MM.1S (cell line): Measurements from ENCODE around the gene CLDN6.
A peak's percentile ranks its signal among the peaks of the same experiment; 100 is the strongest.

Source experiments
- DNase-seq: peaks from one replicate; pipeline ENCODE4 v3.0.0-alpha.2; 2015
- H2AFZ ChIP-seq: fragments of 300-600 bp; sonication (generic); 2 replicates; pipeline ENCODE4 v1.6.0; 2016; ENCODE audit warnings: antibody characterized with exemption, low read length
- H3F3A ChIP-seq: fragments of 300-600 bp; sonication (generic); 2 replicates; pipeline ENCODE4 v1.6.1; 2016; ENCODE audit warnings: mild to moderate bottlenecking, antibody characterized with exemption, low read length, moderate library complexity, mixed read lengths; ENCODE audit not compliant: insufficient read depth
- H3K27ac ChIP-seq: fragments of 300-600 bp; sonication (generic); 2 replicates; pipeline ENCODE4 v1.5.1; 2016; ENCODE audit warnings: mild to moderate bottlenecking, low read length
- H3K27me3 ChIP-seq: fragments of 300-600 bp; sonication (generic); replicated peaks from 2 replicates; pipeline ENCODE4 v1.6.0; 2016; ENCODE audit warnings: low read length; ENCODE audit not compliant: insufficient read depth
- H3K36me3 ChIP-seq: fragments of 300-600 bp; sonication (generic); replicated peaks from 2 replicates; pipeline ENCODE4 v1.6.1; 2016; ENCODE audit warnings: mild to moderate bottlenecking, low read length, mixed read lengths; ENCODE audit not compliant: insufficient read depth
- H3K4me1 ChIP-seq: fragments of 300-600 bp; sonication (generic); 2 replicates; pipeline ENCODE4 v1.6.1; 2016; ENCODE audit warnings: low read length, mixed read lengths
- H3K4me2 ChIP-seq: fragments of 300-600 bp; sonication (generic); 2 replicates; pipeline ENCODE4 v1.6.0; 2016; ENCODE audit warnings: low read depth, low read length
- H3K4me3 ChIP-seq: fragments of 300-600 bp; sonication (generic); 2 replicates; pipeline ENCODE4 v1.5.1; 2016; ENCODE audit warnings: low read length, mixed read lengths
- H3K79me2 ChIP-seq: fragments of 300-600 bp; sonication (generic); 2 replicates; pipeline ENCODE4 v1.6.1; 2016; ENCODE audit warnings: mixed run types, low read length, mixed read lengths
- H3K9ac ChIP-seq: fragments of 300-600 bp; sonication (generic); 2 replicates; pipeline ENCODE4 v1.6.1; 2016; ENCODE audit warnings: low read length, mixed read lengths
- H3K9me2 ChIP-seq: fragments of 300-600 bp; sonication (generic); replicated peaks from 2 replicates; pipeline ENCODE4 v1.6.1; 2016; ENCODE audit warnings: mild to moderate bottlenecking, low read length, mixed read lengths; ENCODE audit not compliant: insufficient read depth
- H3K9me3 ChIP-seq: fragments of 300-600 bp; sonication (generic); replicated peaks from 2 replicates; pipeline ENCODE4 v1.6.1; 2016; ENCODE audit warnings: mild to moderate bottlenecking, low read length, mixed read lengths; ENCODE audit not compliant: insufficient read depth
- H4K20me1 ChIP-seq: fragments of 300-600 bp; sonication (generic); 2 replicates; pipeline ENCODE4 v1.6.1; 2016; ENCODE audit warnings: mild to moderate bottlenecking, low read length, moderate library complexity, mixed read lengths; ENCODE audit not compliant: insufficient read depth
- EZH2 ChIP-seq: fragments of 300-600 bp; sonication (generic); optimal IDR thresholded peaks from 2 replicates; pipeline ENCODE3; 2017; ENCODE audit warnings: low read depth, mild to moderate bottlenecking, antibody characterized with exemption, low read length, mixed read lengths
- EZH2phosphoT487 ChIP-seq: fragments of 300-600 bp; sonication (generic); IDR thresholded peaks from 2 replicates; pipeline ENCODE4 v1.6.1; 2018; ENCODE audit warnings: antibody characterized with exemption, low read length
- TF ChIP-seq, protein P1 (sequence below): fragments of 300-600 bp; sonication (generic); IDR thresholded peaks from 2 replicates; pipeline ENCODE4 v1.5.1; 2016; ENCODE audit warnings: antibody characterized with exemption, low read length, mixed read lengths

The CLDN6 gene

DNA sequence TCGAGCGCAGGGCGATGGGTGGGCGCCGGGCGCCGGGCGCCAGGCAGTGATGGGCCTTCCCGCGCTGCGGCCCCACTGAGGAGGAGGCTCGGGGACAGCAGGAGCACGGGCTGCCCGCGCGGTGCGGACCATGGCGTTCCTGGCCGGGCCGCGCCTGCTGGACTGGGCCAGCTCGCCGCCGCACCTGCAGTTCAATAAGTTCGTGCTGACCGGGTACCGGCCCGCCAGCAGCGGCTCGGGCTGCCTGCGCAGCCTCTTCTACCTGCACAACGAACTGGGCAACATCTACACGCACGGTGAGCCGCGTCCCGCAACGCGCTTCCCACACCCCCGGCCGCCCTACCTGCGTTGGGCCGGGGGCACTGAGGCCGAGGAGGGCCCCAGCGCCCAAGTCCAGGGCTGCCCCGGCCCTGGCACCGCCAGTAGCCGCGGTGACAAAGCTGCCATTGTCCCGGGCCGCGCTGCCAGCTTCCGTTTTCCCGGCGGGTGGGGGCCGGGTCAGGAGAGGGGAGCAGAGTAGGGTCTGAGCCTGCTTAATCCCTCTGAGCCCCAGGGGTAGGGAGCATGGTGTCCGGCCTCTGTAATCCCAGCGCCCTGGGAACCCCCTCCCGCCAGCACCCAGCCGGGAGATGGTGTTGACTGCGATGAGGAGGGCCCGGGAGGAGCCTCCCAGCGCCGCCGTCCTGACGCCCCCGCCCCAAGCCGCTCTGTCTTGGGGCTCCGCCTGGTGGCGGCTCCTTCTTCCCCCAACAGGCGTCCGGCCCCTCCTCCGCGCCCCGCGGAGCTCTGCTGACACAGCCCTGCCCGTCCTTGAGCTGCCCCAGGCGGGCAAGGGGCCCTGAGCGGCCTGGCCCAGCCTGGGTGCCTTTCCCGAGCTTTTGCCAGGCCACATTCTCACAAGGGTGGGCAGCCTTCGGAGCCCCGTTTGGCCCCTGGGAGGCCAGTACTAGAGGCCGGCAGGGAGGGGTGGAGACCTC lies 48.1 kb downstream of the CLDN6 start:
- TF ChIP-seq, protein P1, sequence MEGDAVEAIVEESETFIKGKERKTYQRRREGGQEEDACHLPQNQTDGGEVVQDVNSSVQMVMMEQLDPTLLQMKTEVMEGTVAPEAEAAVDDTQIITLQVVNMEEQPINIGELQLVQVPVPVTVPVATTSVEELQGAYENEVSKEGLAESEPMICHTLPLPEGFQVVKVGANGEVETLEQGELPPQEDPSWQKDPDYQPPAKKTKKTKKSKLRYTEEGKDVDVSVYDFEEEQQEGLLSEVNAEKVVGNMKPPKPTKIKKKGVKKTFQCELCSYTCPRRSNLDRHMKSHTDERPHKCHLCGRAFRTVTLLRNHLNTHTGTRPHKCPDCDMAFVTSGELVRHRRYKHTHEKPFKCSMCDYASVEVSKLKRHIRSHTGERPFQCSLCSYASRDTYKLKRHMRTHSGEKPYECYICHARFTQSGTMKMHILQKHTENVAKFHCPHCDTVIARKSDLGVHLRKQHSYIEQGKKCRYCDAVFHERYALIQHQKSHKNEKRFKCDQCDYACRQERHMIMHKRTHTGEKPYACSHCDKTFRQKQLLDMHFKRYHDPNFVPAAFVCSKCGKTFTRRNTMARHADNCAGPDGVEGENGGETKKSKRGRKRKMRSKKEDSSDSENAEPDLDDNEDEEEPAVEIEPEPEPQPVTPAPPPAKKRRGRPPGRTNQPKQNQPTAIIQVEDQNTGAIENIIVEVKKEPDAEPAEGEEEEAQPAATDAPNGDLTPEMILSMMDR = peak; percentile 57
- TF ChIP-seq EZH2 = no peak
- peaks cover 13% of the 10 kb centered on the region for H3K4me1 ChIP-seq
- peak overlapping the region; percentile 66 for H3K27ac ChIP-seq
- H3K9me3 ChIP-seq = no peaks in the 10 kb centered on the region
- peaks cover under 1% of the 10 kb centered on the region for H3K27me3 ChIP-seq
- peak overlapping the region; percentile 86 for H3K4me2 ChIP-seq
- peak overlapping the region; percentile 67 for H2AFZ ChIP-seq
- H3K36me3 ChIP-seq = no peaks in the 10 kb centered on the region; the same call in 1 of the 2 replicates
- H3K4me3 ChIP-seq = peak overlapping the region; percentile 100
- peak overlapping the region; percentile 94 for H3K9ac ChIP-seq
- no peaks in the 10 kb centered on the region for H3K9me2 ChIP-seq
- H4K20me1 ChIP-seq = no peaks in the 10 kb centered on the region
- H3K79me2 ChIP-seq = peaks cover 33% of the 10 kb centered on the region
- H3F3A ChIP-seq = peaks cover 20% of the 10 kb centered on the region; the same call in 1 of the 2 replicates
- peak; percentile 89 for DNase-seq

- Histone ChIP-seq H3K4me2 (peak within 1 kb of the TSS; percentile 97), H4K20me1 (no peaks in the 10 kb centered on the region), H3K79me2 (peaks cover 33% of the 10 kb centered on the region), H3K27me3 (peaks cover 10% of the 10 kb centered on the region), H3K9ac (peak within 1 kb of the TSS; percentile 94), H3F3A (peaks cover 20% of the 10 kb centered on the region; the same call in 1 of the 2 replicates), H3K27ac (peak within 1 kb of the TSS; percentile 66), H3K4me3 (peak within 1 kb of the TSS; percentile 100), H3K9me2 (no peaks in the 10 kb centered on the region), H3K36me3 (no peaks in the 10 kb centered on the region; the same call in 1 of the 2 replicates), H3K4me1 (peaks cover 13% of the 10 kb centered on the region), H3K9me3 (no peaks in the 10 kb centered on the region), H2AFZ (peak within 1 kb of the TSS; percentile 67)
- TF ChIP-seq EZH2 = no peak
- TF ChIP-seq, protein P1 = no peak
- TF ChIP-seq EZH2phosphoT487 = no peak
- DNase-seq = peak; percentile 93
Observed at GRCh38 chr16:2968738-2969544, 49.0 kb downstream of the CLDN6 start, which contains the start of gene PAQR4. TSS of gene PAQR4 (plus strand) at chr16:2969348. CDS start at chr16:2969675, 327 bp downstream.

DNA sequence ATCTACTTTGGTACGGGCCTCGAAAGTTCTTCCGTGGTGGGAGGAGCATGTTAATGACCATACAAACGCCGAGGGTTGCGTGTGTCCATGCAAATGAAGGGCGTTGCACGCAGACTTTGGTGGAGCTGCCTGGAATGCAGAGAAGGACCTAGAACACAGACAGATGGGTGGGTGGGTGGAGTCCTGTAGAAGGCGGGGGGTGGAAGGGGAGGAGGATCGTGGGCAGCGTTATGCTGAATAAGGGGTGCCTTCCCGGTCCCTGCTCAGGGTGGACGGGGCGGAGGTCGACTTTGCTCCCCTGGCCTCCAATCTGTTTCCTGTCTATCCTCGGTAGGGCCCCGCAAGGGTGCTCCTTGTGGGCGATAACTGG lies 49.6 kb downstream of the CLDN6 start:
- Histone ChIP-seq H3K4me2 (peak overlapping the region; percentile 97), H3K79me2 (peaks cover 33% of the 10 kb centered on the region), H4K20me1 (no peaks in the 10 kb centered on the region), H3K4me1 (peaks cover 13% of the 10 kb centered on the region), H3K27me3 (peaks cover 15% of the 10 kb centered on the region), H2AFZ (peak overlapping the region; percentile 52), H3K9me2 (no peaks in the 10 kb centered on the region), H3K27ac (peak overlapping the region; percentile 17; the same call in 1 of the 2 replicates), H3F3A (peaks cover 18% of the 10 kb centered on the region; the same call in 1 of the 2 replicates), H3K9me3 (no peaks in the 10 kb centered on the region), H3K9ac (peak overlapping the region; percentile 17; the same call in 1 of the 2 replicates), H3K36me3 (no peaks in the 10 kb centered on the region; the same call in 1 of the 2 replicates), H3K4me3 (peak overlapping the region; percentile 100)
- no peak for TF ChIP-seq EZH2phosphoT487
- TF ChIP-seq EZH2 = no peak
- TF ChIP-seq, protein P1 = no peak
- no peak for DNase-seq
